HG03064 (cell line): ENCODE data around the gene STK11IP.
"Not testable (repeated sequence)": the region's sequence is repeated elsewhere in the genome, so short reads cannot be mapped to it uniquely, and the experiment has no call there.

Source experiments
- ATAC-seq: cut with Tn5 transposase; IDR thresholded peaks from one replicate; pipeline ENCODE4 v1.9.1; 2021; ENCODE audit warnings: low read depth; ENCODE audit not compliant: unreplicated experiment

STK11IP gene

GRCh38 chr2:219644801-219645480 lies 47.3 kb downstream of the STK11IP start:
- ATAC-seq = no peak

DNA sequence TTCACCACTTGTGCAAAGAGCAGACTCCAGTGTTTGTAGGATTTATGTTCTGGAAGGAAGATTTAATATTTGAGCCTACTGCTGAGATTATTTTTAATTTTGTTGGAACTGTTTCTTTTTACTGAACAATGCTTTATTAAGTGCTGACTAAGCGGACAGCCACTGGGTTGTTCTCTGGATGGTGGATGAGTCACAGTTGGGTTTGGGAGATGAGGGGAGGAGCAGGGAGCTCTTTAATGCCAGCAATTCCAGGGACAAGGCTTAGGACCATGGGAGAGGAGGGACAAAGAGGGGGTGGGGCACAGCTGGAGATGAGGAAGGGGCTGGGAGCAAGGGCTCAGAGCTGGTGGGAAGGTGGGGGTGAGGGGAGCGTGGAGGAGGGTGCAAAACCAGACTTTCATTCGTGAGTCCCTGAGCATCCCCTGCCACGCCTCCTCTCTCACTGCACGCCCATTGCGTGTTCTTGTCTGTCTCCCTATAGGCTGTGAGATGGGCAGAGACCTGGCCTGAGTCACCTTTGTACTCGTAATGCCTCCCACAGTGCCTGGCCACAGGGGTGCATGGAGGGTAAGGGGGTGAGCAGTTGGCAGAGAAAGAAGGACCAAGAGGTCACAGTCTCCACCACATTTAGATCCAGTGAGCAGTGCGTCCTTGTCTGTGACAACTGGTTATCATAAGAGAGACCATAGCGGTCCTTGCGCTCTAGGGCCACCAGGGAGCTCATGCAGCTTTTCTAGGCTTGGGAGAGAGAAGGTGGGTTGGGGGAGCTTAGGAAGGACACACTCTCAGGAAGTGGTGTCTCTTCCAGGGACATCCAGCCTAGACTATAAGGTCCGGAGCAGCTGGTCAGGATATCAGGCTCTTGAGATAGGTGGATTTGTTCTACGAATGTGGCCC lies 48.2 kb downstream of the STK11IP start:
- no peak for ATAC-seq

DNA sequence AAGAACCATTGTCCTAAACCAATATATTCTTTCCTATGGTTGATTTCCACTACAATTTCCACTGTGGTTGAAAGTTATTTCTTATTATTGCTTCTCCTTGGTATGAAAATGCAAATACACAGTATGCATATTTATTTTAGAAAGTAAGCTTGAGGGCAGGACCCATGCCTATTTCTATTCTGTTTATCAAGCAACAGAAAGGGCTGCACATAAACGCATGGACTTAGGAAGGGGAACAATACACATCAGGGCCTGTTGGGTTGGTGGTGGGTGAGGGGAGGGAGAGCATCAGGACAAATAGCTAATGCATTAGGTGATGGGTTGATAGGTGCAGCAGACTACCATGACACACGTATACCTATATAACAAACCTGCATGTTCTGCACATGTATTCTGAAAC lies 50.5 kb downstream of the STK11IP start:
- ATAC-seq = no peak

DNA sequence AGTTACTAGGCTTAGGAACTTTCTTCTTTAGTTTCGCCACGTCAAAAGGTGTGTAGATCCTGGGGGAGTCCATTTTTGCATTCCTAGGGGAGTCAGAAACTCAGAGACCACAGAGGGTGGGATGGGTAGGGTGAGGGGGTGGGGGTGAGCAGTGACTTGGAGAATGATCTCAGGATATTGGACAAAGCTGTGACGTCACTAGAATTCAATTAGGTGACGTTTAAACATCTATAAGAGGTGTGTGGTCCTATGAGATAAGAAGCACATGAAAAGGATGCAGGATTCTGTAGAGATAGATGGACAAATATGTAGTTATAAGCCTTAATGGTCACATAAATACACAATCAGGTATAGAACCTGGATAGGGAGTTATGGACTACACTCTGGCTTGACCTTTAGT lies 51.3 kb downstream of the STK11IP start:
- no peak for ATAC-seq

GRCh38 chr2:219650426-219651248 lies 53.0 kb downstream of the STK11IP start:
- ATAC-seq = no peak

DNA sequence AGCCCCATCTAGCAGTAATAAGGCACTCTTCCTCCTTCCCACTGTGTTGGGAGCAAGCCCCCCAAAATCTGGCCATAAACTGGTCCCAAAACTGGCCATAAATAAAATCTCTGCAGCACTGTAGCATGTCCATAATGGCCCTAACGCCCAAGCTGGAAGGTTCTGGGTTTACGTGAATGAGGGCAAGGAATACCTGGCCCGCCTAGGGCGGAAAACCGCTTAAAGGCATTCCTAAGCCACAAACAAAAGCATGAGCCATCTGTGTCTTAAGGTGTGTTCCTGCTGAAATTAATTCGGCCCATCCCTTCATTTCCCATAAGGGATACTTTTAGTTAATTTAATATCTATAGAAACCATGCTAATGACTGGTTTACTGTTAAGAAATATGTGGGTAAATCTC lies 54.0 kb downstream of the STK11IP start:
- not testable (repeated sequence) for ATAC-seq

GRCh38 chr2:219656526-219656925 lies 58.9 kb downstream of the STK11IP start:
- ATAC-seq = no peak

GRCh38 chr2:219658196-219658846 lies 60.7 kb downstream of the STK11IP start:
- no peak for ATAC-seq

- ATAC-seq = no peak
These were observed 61.2 kb downstream of the STK11IP start for GRCh38 chr2:219658874-219659273.

DNA sequence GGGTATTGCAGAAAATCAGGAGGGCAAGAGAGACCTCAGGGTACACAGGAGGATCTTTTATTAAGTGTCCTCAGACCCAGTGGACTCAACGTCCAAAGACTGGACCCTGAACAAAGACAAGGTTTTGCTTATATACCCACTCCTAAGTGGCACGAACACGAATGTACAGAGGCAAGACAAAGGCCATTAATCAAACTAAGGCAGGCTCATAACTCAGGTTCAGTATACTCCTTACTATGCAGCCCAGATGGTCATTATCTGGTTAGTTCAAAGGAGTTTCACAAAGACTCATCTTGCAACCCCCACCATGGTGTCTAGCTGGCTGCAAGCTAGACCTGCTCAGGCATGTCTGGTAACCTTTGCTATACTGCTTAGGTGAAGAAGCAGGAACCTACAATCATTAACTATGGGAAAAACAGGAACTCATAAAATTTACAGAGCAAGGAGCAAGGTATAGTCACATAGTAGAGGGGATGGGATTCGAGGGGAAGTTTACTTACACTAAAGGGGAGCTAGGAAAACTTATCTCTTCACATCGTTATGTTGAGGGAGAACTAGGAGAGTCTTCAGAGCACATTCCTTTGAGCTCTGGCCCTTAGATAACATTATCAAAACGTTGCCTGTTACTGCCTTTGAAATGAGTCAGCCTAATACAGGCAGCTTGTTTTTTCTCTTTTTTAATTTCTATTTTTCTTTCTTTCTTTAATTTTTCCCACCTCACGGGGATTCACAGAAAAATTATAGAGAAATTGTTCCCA lies 63.7 kb downstream of the STK11IP start:
- ATAC-seq = peak; percentile 96

GRCh38 chr2:219661955-219662395 lies 64.3 kb downstream of the STK11IP start:
- no peak for ATAC-seq

- ATAC-seq = no peak
These were observed 64.9 kb downstream of the STK11IP start for GRCh38 chr2:219662566-219662965.

GRCh38 chr2:219663116-219663762 lies 65.6 kb downstream of the STK11IP start:
- ATAC-seq = no peak

DNA sequence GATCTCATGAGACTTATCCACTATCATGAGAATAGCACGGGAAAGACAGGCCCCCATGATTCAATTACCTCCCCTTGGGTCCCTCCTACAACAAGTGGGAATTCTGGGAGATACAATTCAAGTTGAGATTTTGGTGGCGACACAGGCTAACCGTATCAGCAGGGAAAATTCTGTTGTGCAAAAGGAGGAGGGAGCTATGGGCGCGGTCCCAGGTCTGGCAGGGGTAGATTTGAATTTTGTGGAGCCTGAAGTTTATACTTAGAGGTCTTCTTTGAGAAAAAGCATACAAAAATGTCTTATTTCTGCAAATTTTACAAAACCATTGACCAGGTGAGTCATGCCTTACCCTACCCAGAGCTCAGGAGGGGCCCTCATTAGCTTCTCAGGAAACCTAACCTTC lies 66.4 kb downstream of the STK11IP start:
- no peak for ATAC-seq

- ATAC-seq = no peak
These were observed 67.3 kb downstream of the STK11IP start for GRCh38 chr2:219664944-219665343.

- no peak for ATAC-seq
These were observed 68.3 kb downstream of the STK11IP start for GRCh38 chr2:219665926-219666325.
